IMR-90 (cell line): ENCODE data around the gene DIP2C. TPM values are rescaled to one million over a fixed set of nuclear protein-coding genes. Genes with fewer than 3 reads are reported as not detected.
A peak's percentile ranks its signal among the peaks of the same experiment; 100 is the strongest.
"Not testable (repeated sequence)": the region's sequence is repeated elsewhere in the genome, so short reads cannot be mapped to it uniquely, and the experiment has no call there.

Experiments
- ATAC-seq: fragments of 200-7000 bp; cut with Tn5 transposase; 2 replicates; pipeline ENCODE4 v1.9.1; 2020; ENCODE audit warnings: low read depth, mild to moderate bottlenecking, moderate library complexity
- BruUV-seq: library from RNA; stranded (reverse); fragments of 400-500 nt; replicated peaks from 2 replicates; lab custom pipeline; 2021; lab: Mats Ljungman, UMichigan
- CTCF ChIA-PET: fragments of 300-600 bp; formaldehyde crosslinking; extraction: SDS; loops from one replicate; lab custom pipeline; 2021; ENCODE audit warnings: antibody characterized with exemption; lab: Yijun Ruan, JAX
- POLR2A ChIA-PET: fragments of 300-600 bp; sonication (Branson Sonifier 250); formaldehyde crosslinking; loops from one replicate; lab custom pipeline; 2022; ENCODE audit warnings: antibody characterized with exemption; ENCODE audit not compliant: unreplicated experiment; lab: Charles Lee
- DNase-seq: peaks from one replicate; pipeline ENCODE4 v3.0.0; 2013
- H2AFZ ChIP-seq: replicated peaks from 2 replicates; pipeline ENCODE3; 2013; ENCODE audit warnings: low read length, mild to moderate bottlenecking; ENCODE audit not compliant: poor library complexity
- H2AK5ac ChIP-seq: 2 replicates; pipeline ENCODE4 v1.6.1; 2013; ENCODE audit warnings: low read depth, low read length, inconsistent platforms
- H2AK9ac ChIP-seq: replicated peaks from 2 replicates; pipeline ENCODE3; 2013; ENCODE audit warnings: mild to moderate bottlenecking, low read depth, low read length, moderate library complexity; ENCODE audit not compliant: poor library complexity
- H2BK120ac ChIP-seq: 2 replicates; pipeline ENCODE4 v1.6.1; 2013; ENCODE audit warnings: low read depth, low read length, inconsistent platforms
- H2BK15ac ChIP-seq: 3 replicates; pipeline ENCODE4 v1.6.1; 2013; ENCODE audit warnings: low read depth, low read length, inconsistent platforms
- H2BK20ac ChIP-seq: 2 replicates; pipeline ENCODE4 v1.6.1; 2013; ENCODE audit warnings: low read depth, mild to moderate bottlenecking, inconsistent platforms, low read length, moderate library complexity
- H2BK5ac ChIP-seq: 2 replicates; pipeline ENCODE4 v1.6.1; 2013; ENCODE audit warnings: mild to moderate bottlenecking, low read depth, low read length, inconsistent platforms; ENCODE audit not compliant: poor library complexity, severe bottlenecking
- H3K14ac ChIP-seq: replicated peaks from 2 replicates; pipeline ENCODE4 v1.6.1; 2013; ENCODE audit warnings: low read depth, low read length, inconsistent platforms
- H3K18ac ChIP-seq: 2 replicates; pipeline ENCODE4 v1.6.1; 2013; ENCODE audit warnings: low read depth, low read length, control low read depth
- H3K23ac ChIP-seq: 2 replicates; pipeline ENCODE4 v1.6.1; 2013; ENCODE audit warnings: low read depth, low read length, inconsistent platforms
- H3K27ac ChIP-seq: 2 replicates; pipeline ENCODE4 v1.5.1; 2013; ENCODE audit warnings: mild to moderate bottlenecking, control low read depth, low read length; ENCODE audit not compliant: insufficient read depth
- H3K27me3 ChIP-seq: 2 replicates; pipeline ENCODE4 v1.6.1; 2013; ENCODE audit warnings: low read length; ENCODE audit not compliant: control insufficient read depth, insufficient read depth
- H3K36me3 ChIP-seq: 2 replicates; pipeline ENCODE4 v1.6.1; 2013; ENCODE audit warnings: low read length, mixed read lengths; ENCODE audit not compliant: control insufficient read depth, insufficient read depth
- H3K4ac ChIP-seq: 2 replicates; pipeline ENCODE4 v1.6.1; 2013; ENCODE audit warnings: low read depth, low read length, inconsistent platforms
- H3K4me1 ChIP-seq: 2 replicates; pipeline ENCODE4 v1.6.1; 2013; ENCODE audit warnings: low read length, mixed read lengths; ENCODE audit not compliant: control insufficient read depth, insufficient read depth
- H3K4me2 ChIP-seq: 2 replicates; pipeline ENCODE4 v1.6.1; 2013; ENCODE audit warnings: low read depth, mild to moderate bottlenecking, control low read depth, low read length, moderate library complexity
- H3K4me3 ChIP-seq: 2 replicates; pipeline ENCODE4 v1.5.1; 2013; ENCODE audit warnings: low read depth, mild to moderate bottlenecking, control low read depth, low read length, moderate library complexity; ENCODE audit not compliant: insufficient read depth
- H3K56ac ChIP-seq: 2 replicates; pipeline ENCODE4 v1.6.1; 2013; ENCODE audit warnings: low read length, inconsistent platforms; ENCODE audit not compliant: insufficient read depth; ENCODE audit errors: extremely low read depth
- H3K79me1 ChIP-seq, 2 experiments: 2 replicates each; pipeline ENCODE4 v1.6.1; 2013; ENCODE audit warnings: low read length in 2 of 2, inconsistent platforms in 1 of 2, low read depth in 1 of 2
- H3K9ac ChIP-seq: 2 replicates; pipeline ENCODE4 v1.6.1; 2013; ENCODE audit warnings: low read depth, low read length, control low read depth
- H3K9me1 ChIP-seq: 2 replicates; pipeline ENCODE4 v1.6.1; 2013; ENCODE audit warnings: low read length, inconsistent platforms; ENCODE audit not compliant: insufficient read depth
- H3K9me3 ChIP-seq: 2 replicates; pipeline ENCODE4 v1.6.1; 2013; ENCODE audit warnings: low read length; ENCODE audit not compliant: control insufficient read depth, insufficient read depth
- H4K20me1 ChIP-seq: 2 replicates; pipeline ENCODE4 v1.6.1; 2013; ENCODE audit warnings: low read length, inconsistent platforms; ENCODE audit not compliant: insufficient read depth
- H4K5ac ChIP-seq: 2 replicates; pipeline ENCODE4 v1.6.1; 2013; ENCODE audit warnings: mild to moderate bottlenecking, low read depth, low read length, control low read depth
- H4K8ac ChIP-seq, 2 experiments: 2 replicates each; pipeline ENCODE4 v1.6.1; 2013; ENCODE audit warnings: low read depth in 2 of 2, low read length in 2 of 2, control low read depth in 1 of 2, inconsistent platforms in 1 of 2
- H4K91ac ChIP-seq: 2 replicates; pipeline ENCODE4 v1.6.1; 2013; ENCODE audit warnings: low read depth, low read length, inconsistent platforms; ENCODE audit not compliant: insufficient read depth
- CEBPB ChIP-seq: IDR thresholded peaks from 2 replicates; pipeline ENCODE4 v1.6.1; 2012; ENCODE audit warnings: low read depth, low read length, improper control_type of control experiment
- CHD1 ChIP-seq: IDR thresholded peaks from 2 replicates; pipeline ENCODE4 v1.6.1; 2012; ENCODE audit warnings: low read depth, low read length, improper control_type of control experiment
- FOS ChIP-seq: fragments of 150-350 bp; IDR thresholded peaks from 2 replicates; pipeline ENCODE4 v1.6.1; 2016; ENCODE audit warnings: low read depth, low read length
- MAFK ChIP-seq: IDR thresholded peaks from 2 replicates; pipeline ENCODE4 v1.6.1; 2012; ENCODE audit warnings: low read depth, low read length, improper control_type of control experiment
- RAD21 ChIP-seq: IDR thresholded peaks from 2 replicates; pipeline ENCODE4 v1.6.1; 2012; ENCODE audit warnings: low read length, improper control_type of control experiment
- SMC3 ChIP-seq: fragments of 150-350 bp; IDR thresholded peaks from 2 replicates; pipeline ENCODE4 v1.6.1; 2016; ENCODE audit warnings: low read depth, mild to moderate bottlenecking, antibody characterized with exemption, low read length, moderate library complexity
- WGBS, 2 experiments: methylation state at CpG; one replicate each; pipeline versions ENCODE4 v1.1.5 to v1.1.7; 2013; ENCODE audit warnings: missing lambda C conversion rate in 2 of 2; ENCODE audit not compliant: insufficient read length in 1 of 2; ENCODE audit errors: extremely low coverage in 2 of 2; 5-methylcytosine and 5-hydroxymethylcytosine counted together
- dilution Hi-C: fragments of 300-500 bp; cut with HindIII; formaldehyde crosslinking; loops from one replicate; pipeline ENCODE4 v1.14.3; 2018; ENCODE audit warnings: low sequenced_read_pairs; ENCODE audit not compliant: unreplicated experiment
- in situ Hi-C: fragments of 300-500 bp; cut with MboI; formaldehyde crosslinking; loops from 3 replicates; pipeline ENCODE4 v1.14.3; 2019; ENCODE audit warnings: low sequenced_read_pairs, inconsistent platforms, mixed read lengths
- intact Hi-C: fragments of 100-400 bp; cut with micrococcal nuclease; formaldehyde crosslinking; loops from 2 replicates; pipeline ENCODE4 v1.10.0; 2022
- polyA plus RNA-seq, 3 experiments: library from polyadenylated mRNA; depleted of rRNA; stranded (reverse); fragments of >200 nt; gene quantifications; 2 replicates each; pipeline ENCODE4 v1.2.3, GENCODE V29; 2012; ENCODE audit warnings: low replicate concordance in 1 of 3
- total RNA-seq: library from RNA; depleted of rRNA; stranded (reverse); fragments of >200 nt; gene quantifications from 2 replicates; pipeline ENCODE4 v1.2.3, GENCODE V29; 2012

Gene DIP2C
- total and polyA plus RNA-seq, 2 of the 4 experiments (the other 2 are of a cell fraction) = 8.6 to 17.3 TPM

DNA sequence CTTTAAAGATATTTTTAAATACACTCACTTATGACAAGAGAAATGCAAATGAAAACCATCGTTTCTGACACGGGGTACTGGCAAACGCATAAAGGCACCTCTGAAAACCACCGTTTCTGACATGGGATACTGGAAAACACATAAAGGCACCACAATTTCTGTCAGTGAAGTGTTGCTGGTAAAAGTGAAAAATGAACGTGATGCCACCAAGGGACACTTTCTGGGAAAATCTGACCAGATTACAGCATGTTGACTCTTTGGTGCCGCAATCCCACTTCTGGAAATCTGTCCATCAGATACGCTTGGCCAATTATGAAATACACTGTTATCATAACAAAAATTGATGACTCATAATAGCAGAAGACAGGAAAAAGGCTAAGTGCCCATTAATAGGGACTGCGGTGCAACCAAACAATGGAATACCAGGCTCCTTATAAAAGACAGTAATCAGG lies 422.5 kb downstream of the DIP2C start:
- Histone ChIP-seq H3K23ac (no peak overlapping the region), H2AK9ac (no peak overlapping the region), H2AK5ac (no peak overlapping the region), H3K4me2 (no peak overlapping the region), H3K9me3 (no peaks in the 10 kb centered on the region), H4K91ac (no peak overlapping the region), H3K79me1 (no peaks in the 10 kb centered on the region), H4K5ac (no peak overlapping the region), H3K9ac (no peak overlapping the region), H3K14ac (no peak overlapping the region), H3K4me3 (no peak overlapping the region), H3K18ac (no peak overlapping the region), H2BK5ac (no peak overlapping the region), H3K27ac (no peak overlapping the region), H3K27me3 (no peaks in the 10 kb centered on the region), H3K4me1 (peaks cover 3% of the 10 kb centered on the region), H4K20me1 (peaks cover 6% of the 10 kb centered on the region), H3K9me1 (peaks cover 5% of the 10 kb centered on the region; the same call in 1 of the 2 replicates), H2BK15ac (no peak overlapping the region), H2AFZ (no peak overlapping the region), H2BK20ac (no peak overlapping the region), H2BK120ac (no peak overlapping the region), H3K56ac (no peak overlapping the region), H3K4ac (no peak overlapping the region), H4K8ac (no peak overlapping the region), H3K36me3 (no peaks in the 10 kb centered on the region)
- ATAC-seq = peak; percentile 53
- 60% methylated on average over 1 of the region's 8 CpGs; no CpG with 5 or more reads in 1 of the 2 experiments for WGBS, 2 experiments
- in situ Hi-C loops (no loop called here), intact Hi-C loops (no loop called here), dilution Hi-C loops (no loop called here)
- no TSS peak for BruUV-seq
- no peak for TF ChIP-seq CHD1
- no peak for TF ChIP-seq SMC3
- TF ChIP-seq FOS = peak; percentile 69
- peak; percentile 70 for TF ChIP-seq CEBPB
- no peak for TF ChIP-seq MAFK
- no peak for TF ChIP-seq RAD21
- peak; percentile 51 for DNase-seq
- POLR2A ChIA-PET = no interaction called here
- CTCF ChIA-PET = no interaction called here

- POLR2A ChIA-PET = interaction anchor here (0.6 kb wide), 1 partner anchor 15 kb away, joined by 24 read pairs; no protein-coding TSS in a partner anchor
- WGBS, 2 experiments = no CpG with 5 or more reads among the region's 5 CpGs
- in situ Hi-C loops = not testable (repeated sequence)
These were observed 423.5 kb downstream of the DIP2C start for GRCh38 chr10:265816-266588.

More at GRCh38 chr10:265816-266588, 423.5 kb downstream of the DIP2C start:
- H3K4me3 ChIP-seq, H2AK9ac ChIP-seq, dilution Hi-C loops, H2BK120ac ChIP-seq, ATAC-seq, H3K27me3 ChIP-seq, H3K4me1 ChIP-seq, H3K36me3 ChIP-seq, H4K5ac ChIP-seq, H3K4me2 ChIP-seq, H2AK5ac ChIP-seq, BruUV-seq, H4K20me1 ChIP-seq, H3K79me1 ChIP-seq, H3K27ac ChIP-seq, H3K56ac ChIP-seq, H2BK15ac ChIP-seq, H3K14ac ChIP-seq, H3K9me1 ChIP-seq, H2BK5ac ChIP-seq, CTCF ChIA-PET, H4K91ac ChIP-seq, H3K23ac ChIP-seq, H3K9me3 ChIP-seq, DNase-seq, H2BK20ac ChIP-seq, intact Hi-C loops, H3K9ac ChIP-seq, H4K8ac ChIP-seq, H2AFZ ChIP-seq, H3K18ac ChIP-seq, H3K4ac ChIP-seq: not testable (repeated sequence)
